SK-N-SH treated with all-trans-retinoic acid at 6 μM for 48 hours (cell line): Measurements from ENCODE around the gene NEBL.

Source experiments
- ATAC-seq: fragments of 200-7000 bp; cut with Tn5 transposase; 3 replicates; pipeline ENCODE4 v1.9.1; 2020; ENCODE audit warnings: mild to moderate bottlenecking, moderate library complexity
- ARNTL ChIP-seq: fragments of 450-650 bp; formaldehyde crosslinking; IDR thresholded peaks from 2 replicates; pipeline ENCODE4 v1.5.0; 2020; ENCODE audit warnings: low read depth, mild to moderate bottlenecking, moderate library complexity, borderline replicate concordance
- BACH2 ChIP-seq: fragments of 250-450 bp; sonication (Bioruptor Pico); IDR thresholded peaks from 2 replicates; pipeline ENCODE4 v1.9.0; 2021; ENCODE audit warnings: mild to moderate bottlenecking, borderline replicate concordance
- CSDC2 ChIP-seq: fragments of 250-450 bp; sonication (Bioruptor Pico); IDR thresholded peaks from 2 replicates; pipeline ENCODE4 v1.5.0; 2020; ENCODE audit warnings: mild to moderate bottlenecking, moderate library complexity
- ESRRG ChIP-seq: fragments of 250-450 bp; sonication (Bioruptor Pico); IDR thresholded peaks from 2 replicates; pipeline ENCODE4 v1.6.1; 2021; ENCODE audit warnings: mild to moderate bottlenecking
- ISL1 ChIP-seq: fragments of 250-450 bp; sonication (Bioruptor Pico); IDR thresholded peaks from 2 replicates; pipeline ENCODE4 v2.1.2; 2022; ENCODE audit warnings: mild to moderate bottlenecking, moderate library complexity
- OSR1 ChIP-seq: fragments of 250-450 bp; sonication (Bioruptor Pico); IDR thresholded peaks from 2 replicates; pipeline ENCODE4 v1.8.0; 2022; ENCODE audit warnings: moderate library complexity, mild to moderate bottlenecking, inconsistent platforms
- PPARA ChIP-seq: fragments of 250-450 bp; sonication (Bioruptor Pico); IDR thresholded peaks from 2 replicates; pipeline ENCODE4 v1.5.0; 2020; ENCODE audit warnings: mild to moderate bottlenecking, borderline replicate concordance
- RARB ChIP-seq: fragments of 250-450 bp; sonication (Bioruptor Pico); IDR thresholded peaks from 2 replicates; pipeline ENCODE4 v1.8.0; 2021; ENCODE audit warnings: mild to moderate bottlenecking, moderate library complexity
- SNAI2 ChIP-seq: fragments of 250-450 bp; sonication (Bioruptor Pico); IDR thresholded peaks from 2 replicates; pipeline ENCODE4 v1.5.0; 2020; ENCODE audit warnings: mild to moderate bottlenecking, moderate library complexity
- TCF4 ChIP-seq: fragments of 250-450 bp; sonication (Bioruptor Pico); IDR thresholded peaks from 2 replicates; pipeline ENCODE4 v1.8.0; 2021; ENCODE audit warnings: mild to moderate bottlenecking, moderate library complexity, borderline replicate concordance
- TOX ChIP-seq: fragments of 250-450 bp; sonication (Bioruptor Pico); IDR thresholded peaks from 2 replicates; pipeline ENCODE4 v1.8.0; 2021; ENCODE audit warnings: mild to moderate bottlenecking, moderate library complexity, borderline replicate concordance
- ZFP3 ChIP-seq: fragments of 250-450 bp; sonication (Bioruptor Pico); IDR thresholded peaks from 2 replicates; pipeline ENCODE4 v1.5.0; 2020; ENCODE audit warnings: mild to moderate bottlenecking, moderate library complexity
- ZFP30 ChIP-seq: fragments of 450-650 bp; formaldehyde crosslinking; IDR thresholded peaks from 2 replicates; pipeline ENCODE4 v1.5.0; 2022; ENCODE audit warnings: mild to moderate bottlenecking, moderate library complexity
- ZNF565 ChIP-seq: fragments of 450-650 bp; formaldehyde crosslinking; conservative IDR thresholded peaks from 2 replicates; pipeline ENCODE4 v1.5.0; 2020; ENCODE audit warnings: low read depth, mild to moderate bottlenecking, moderate library complexity
- ZNF70 ChIP-seq: fragments of 450-650 bp; formaldehyde crosslinking; IDR thresholded peaks from 2 replicates; pipeline ENCODE4 v1.5.0; 2020; ENCODE audit warnings: mild to moderate bottlenecking, moderate library complexity
- ZNF8 ChIP-seq: fragments of 450-650 bp; formaldehyde crosslinking; IDR thresholded peaks from 2 replicates; pipeline ENCODE4 v1.5.0; 2020; ENCODE audit warnings: mild to moderate bottlenecking, moderate library complexity
- TF ChIP-seq, protein P1 (sequence below): fragments of 250-450 bp; sonication (Bioruptor Pico); IDR thresholded peaks from 2 replicates; pipeline ENCODE4 v1.5.1; 2020; ENCODE audit warnings: low read depth, mild to moderate bottlenecking, moderate library complexity
- TF ChIP-seq, protein P2 (sequence below): fragments of 250-450 bp; sonication (Bioruptor Pico); IDR thresholded peaks from 2 replicates; pipeline ENCODE4 v1.8.0; 2021; ENCODE audit warnings: low read depth, mild to moderate bottlenecking, moderate library complexity, borderline replicate concordance
- TF ChIP-seq, protein P3 (sequence below): fragments of 250-450 bp; sonication (Bioruptor Pico); IDR thresholded peaks from 2 replicates; pipeline ENCODE4 v1.8.0; 2020; ENCODE audit warnings: mild to moderate bottlenecking, moderate library complexity, borderline replicate concordance
- TF ChIP-seq, protein P4 (sequence below): fragments of 250-450 bp; sonication (Bioruptor Pico); IDR thresholded peaks from 2 replicates; pipeline ENCODE4 v1.5.0; 2020; ENCODE audit warnings: mild to moderate bottlenecking, moderate library complexity

Gene NEBL

DNA sequence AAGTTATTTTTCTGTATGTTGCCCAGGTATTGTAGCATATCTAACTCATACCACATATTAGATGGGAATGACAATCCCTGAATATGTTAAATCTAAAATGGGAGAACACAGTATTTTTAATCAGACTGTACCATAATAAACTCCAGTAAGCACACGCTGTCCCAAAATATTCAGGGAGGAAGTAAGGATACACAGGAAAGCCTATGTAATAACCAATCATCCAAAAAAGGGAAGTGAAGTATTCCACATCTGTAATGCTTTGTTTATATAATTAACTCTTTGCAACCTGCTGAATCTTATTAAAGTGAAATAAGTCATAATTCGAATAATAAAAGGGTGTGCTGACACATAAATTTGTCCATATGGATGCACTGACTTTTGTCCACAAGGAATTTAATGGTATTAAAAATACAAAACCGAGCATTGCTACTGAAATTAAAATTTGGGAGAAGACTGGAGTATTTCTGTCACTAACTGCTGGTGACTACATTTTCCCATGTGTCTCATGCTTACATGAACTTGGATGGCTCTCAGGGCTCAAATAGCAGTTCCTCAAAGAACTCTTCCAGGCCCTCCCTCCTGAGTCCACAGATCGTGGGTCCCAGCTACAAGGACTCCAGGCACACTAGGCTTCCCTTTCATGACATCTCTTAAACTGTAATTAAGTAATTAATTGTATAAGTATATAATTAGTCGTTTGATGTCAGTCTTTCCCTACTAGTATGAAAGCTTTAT lies 120.6 kb downstream of the NEBL start (continued):
- TF ChIP-seq, protein P1, sequence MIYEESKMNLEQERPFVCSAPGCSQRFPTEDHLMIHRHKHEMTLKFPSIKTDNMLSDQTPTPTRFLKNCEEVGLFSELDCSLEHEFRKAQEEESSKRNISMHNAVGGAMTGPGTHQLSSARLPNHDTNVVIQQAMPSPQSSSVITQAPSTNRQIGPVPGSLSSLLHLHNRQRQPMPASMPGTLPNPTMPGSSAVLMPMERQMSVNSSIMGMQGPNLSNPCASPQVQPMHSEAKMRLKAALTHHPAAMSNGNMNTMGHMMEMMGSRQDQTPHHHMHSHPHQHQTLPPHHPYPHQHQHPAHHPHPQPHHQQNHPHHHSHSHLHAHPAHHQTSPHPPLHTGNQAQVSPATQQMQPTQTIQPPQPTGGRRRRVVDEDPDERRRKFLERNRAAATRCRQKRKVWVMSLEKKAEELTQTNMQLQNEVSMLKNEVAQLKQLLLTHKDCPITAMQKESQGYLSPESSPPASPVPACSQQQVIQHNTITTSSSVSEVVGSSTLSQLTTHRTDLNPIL (CRISPR knock-in tag), result no peak
- TF ChIP-seq ESRRG (CRISPR knock-in tag) (no peak), ARNTL (CRISPR knock-in tag) (no peak)

DNA sequence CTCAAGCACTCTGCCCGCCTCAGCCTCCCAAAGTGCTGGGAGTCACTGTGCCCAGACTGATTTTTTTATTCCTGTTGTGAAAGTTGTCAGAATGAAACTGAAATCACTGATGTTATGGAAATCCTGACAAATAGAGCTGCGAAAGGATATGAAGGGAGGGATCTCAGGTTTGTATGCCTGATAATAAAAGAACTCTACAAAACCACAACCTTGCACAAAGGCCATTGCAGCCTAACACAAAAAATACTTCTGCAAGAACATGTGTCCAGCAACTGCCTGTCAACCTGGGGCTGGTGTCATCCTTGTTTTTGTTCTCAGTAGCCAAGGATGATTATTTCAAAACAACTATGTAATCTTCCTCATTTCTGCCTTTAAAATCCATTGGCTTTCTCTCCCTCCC lies 126.1 kb downstream of the NEBL start:
- ATAC-seq, result no peak
- TF ChIP-seq ZNF8 (CRISPR knock-in tag) (no peak), ZNF70 (no peak), OSR1 (CRISPR knock-in tag) (no peak), TCF4 (CRISPR knock-in tag) (no peak), ISL1 (CRISPR knock-in tag) (no peak), ARNTL (CRISPR knock-in tag) (no peak), CSDC2 (CRISPR knock-in tag) (no peak), SNAI2 (CRISPR knock-in tag) (no peak), ZFP30 (no peak), ZFP3 (no peak), TOX (no peak), ESRRG (CRISPR knock-in tag) (no peak)
- TF ChIP-seq, protein P2, sequence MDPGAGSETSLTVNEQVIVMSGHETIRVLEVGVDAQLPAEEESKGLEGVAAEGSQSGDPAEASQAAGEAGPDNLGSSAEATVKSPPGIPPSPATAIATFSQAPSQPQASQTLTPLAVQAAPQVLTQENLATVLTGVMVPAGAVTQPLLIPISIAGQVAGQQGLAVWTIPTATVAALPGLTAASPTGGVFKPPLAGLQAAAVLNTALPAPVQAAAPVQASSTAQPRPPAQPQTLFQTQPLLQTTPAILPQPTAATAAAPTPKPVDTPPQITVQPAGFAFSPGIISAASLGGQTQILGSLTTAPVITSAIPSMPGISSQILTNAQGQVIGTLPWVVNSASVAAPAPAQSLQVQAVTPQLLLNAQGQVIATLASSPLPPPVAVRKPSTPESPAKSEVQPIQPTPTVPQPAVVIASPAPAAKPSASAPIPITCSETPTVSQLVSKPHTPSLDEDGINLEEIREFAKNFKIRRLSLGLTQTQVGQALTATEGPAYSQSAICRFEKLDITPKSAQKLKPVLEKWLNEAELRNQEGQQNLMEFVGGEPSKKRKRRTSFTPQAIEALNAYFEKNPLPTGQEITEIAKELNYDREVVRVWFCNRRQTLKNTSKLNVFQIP (CRISPR knock-in tag), result no peak
- TF ChIP-seq, protein P3, sequence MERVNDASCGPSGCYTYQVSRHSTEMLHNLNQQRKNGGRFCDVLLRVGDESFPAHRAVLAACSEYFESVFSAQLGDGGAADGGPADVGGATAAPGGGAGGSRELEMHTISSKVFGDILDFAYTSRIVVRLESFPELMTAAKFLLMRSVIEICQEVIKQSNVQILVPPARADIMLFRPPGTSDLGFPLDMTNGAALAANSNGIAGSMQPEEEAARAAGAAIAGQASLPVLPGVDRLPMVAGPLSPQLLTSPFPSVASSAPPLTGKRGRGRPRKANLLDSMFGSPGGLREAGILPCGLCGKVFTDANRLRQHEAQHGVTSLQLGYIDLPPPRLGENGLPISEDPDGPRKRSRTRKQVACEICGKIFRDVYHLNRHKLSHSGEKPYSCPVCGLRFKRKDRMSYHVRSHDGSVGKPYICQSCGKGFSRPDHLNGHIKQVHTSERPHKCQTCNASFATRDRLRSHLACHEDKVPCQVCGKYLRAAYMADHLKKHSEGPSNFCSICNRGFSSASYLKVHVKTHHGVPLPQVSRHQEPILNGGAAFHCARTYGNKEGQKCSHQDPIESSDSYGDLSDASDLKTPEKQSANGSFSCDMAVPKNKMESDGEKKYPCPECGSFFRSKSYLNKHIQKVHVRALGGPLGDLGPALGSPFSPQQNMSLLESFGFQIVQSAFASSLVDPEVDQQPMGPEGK, result no peak
- TF ChIP-seq, protein P1 (CRISPR knock-in tag), result no peak
- TF ChIP-seq, all 23 proteins: peak for 0

DNA sequence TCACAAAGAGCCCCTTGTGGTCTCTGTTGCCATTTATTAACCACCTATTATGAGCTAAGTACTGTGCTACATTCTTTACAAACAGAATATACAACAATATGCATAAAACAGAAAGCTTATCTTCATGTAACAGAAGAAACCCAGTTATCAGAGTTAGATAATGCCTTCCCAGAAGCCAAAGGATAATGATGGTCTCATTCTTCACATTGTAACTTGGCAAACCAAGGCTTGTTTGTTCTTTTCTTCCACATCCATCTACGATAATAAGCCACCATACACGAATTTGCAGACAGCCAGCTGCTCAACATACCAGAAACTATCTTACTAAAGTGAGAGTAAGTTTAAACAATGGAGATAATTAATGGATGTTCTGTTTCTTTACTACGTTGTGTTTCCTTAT lies 127.6 kb downstream of the NEBL start:
- TF ChIP-seq TCF4 (CRISPR knock-in tag) (no peak), ZFP3 (no peak), ARNTL (CRISPR knock-in tag) (no peak), PPARA (CRISPR knock-in tag) (no peak), ESRRG (CRISPR knock-in tag) (no peak)
- ATAC-seq, result no peak

DNA sequence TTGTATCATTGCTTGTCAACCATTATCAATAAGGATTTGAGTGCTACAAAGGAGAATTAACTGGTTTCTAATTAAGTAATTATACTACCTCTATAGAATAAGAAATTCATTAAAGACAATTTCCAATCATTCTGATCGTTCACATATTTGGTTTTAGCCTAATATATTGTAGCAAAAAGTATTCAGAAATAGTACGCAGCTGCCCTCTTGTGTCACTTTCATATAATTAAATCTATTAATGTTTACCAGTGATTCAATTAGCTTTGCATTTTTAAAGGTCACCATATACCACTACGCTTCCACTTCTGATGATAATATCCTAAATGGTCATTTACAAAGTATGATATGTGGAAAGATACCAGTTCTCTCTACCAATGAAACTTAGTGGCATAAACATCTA lies 128.3 kb downstream of the NEBL start:
- ATAC-seq, result no peak
- TF ChIP-seq, protein P4, sequence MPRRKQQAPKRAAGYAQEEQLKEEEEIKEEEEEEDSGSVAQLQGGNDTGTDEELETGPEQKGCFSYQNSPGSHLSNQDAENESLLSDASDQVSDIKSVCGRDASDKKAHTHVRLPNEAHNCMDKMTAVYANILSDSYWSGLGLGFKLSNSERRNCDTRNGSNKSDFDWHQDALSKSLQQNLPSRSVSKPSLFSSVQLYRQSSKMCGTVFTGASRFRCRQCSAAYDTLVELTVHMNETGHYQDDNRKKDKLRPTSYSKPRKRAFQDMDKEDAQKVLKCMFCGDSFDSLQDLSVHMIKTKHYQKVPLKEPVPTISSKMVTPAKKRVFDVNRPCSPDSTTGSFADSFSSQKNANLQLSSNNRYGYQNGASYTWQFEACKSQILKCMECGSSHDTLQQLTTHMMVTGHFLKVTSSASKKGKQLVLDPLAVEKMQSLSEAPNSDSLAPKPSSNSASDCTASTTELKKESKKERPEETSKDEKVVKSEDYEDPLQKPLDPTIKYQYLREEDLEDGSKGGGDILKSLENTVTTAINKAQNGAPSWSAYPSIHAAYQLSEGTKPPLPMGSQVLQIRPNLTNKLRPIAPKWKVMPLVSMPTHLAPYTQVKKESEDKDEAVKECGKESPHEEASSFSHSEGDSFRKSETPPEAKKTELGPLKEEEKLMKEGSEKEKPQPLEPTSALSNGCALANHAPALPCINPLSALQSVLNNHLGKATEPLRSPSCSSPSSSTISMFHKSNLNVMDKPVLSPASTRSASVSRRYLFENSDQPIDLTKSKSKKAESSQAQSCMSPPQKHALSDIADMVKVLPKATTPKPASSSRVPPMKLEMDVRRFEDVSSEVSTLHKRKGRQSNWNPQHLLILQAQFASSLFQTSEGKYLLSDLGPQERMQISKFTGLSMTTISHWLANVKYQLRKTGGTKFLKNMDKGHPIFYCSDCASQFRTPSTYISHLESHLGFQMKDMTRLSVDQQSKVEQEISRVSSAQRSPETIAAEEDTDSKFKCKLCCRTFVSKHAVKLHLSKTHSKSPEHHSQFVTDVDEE (CRISPR knock-in tag), result no peak
- TF ChIP-seq ZNF8 (CRISPR knock-in tag) (no peak), RARB (CRISPR knock-in tag) (no peak), OSR1 (CRISPR knock-in tag) (no peak), ESRRG (CRISPR knock-in tag) (no peak), ZNF565 (CRISPR knock-in tag) (no peak), CSDC2 (CRISPR knock-in tag) (no peak), BACH2 (no peak), ZFP30 (no peak), SNAI2 (CRISPR knock-in tag) (no peak)
- TF ChIP-seq, protein P2 (CRISPR knock-in tag), result no peak
- TF ChIP-seq, protein P3, result no peak
- TF ChIP-seq, protein P1 (CRISPR knock-in tag), result no peak
